HL-60 (cell line): Measurements from ENCODE around the gene LYG1.

ENCODE experiments used
- DNase-seq, 2 experiments: peaks; one replicate each; pipeline ENCODE4 v3.0.0-alpha.2; 2010 to 2020; ENCODE audit warnings: low read depth in 1 of 2, low spot score in 1 of 2
- H3K27ac ChIP-seq: fragments of 250-450 bp; sonication (Bioruptor Pico); replicated peaks from 2 replicates; pipeline ENCODE4 v1.5.1; 2020; ENCODE audit warnings: mild to moderate bottlenecking, moderate library complexity
- H3K27me3 ChIP-seq: fragments of 250-450 bp; sonication (Bioruptor Pico); 2 replicates; pipeline ENCODE4 v1.5.1; 2021; ENCODE audit warnings: mild to moderate bottlenecking, moderate library complexity; ENCODE audit not compliant: insufficient read depth, poor library complexity, severe bottlenecking
- H3K4me3 ChIP-seq: replicated peaks from 2 replicates; pipeline ENCODE4 v1.5.1; 2011; ENCODE audit warnings: mild to moderate bottlenecking, control low read depth, low read length; ENCODE audit not compliant: insufficient read depth
- CTCF ChIP-seq: IDR thresholded peaks from one replicate; pipeline ENCODE4 v1.5.1; 2011; ENCODE audit warnings: low read length, control low read depth, inconsistent platforms; ENCODE audit not compliant: insufficient read depth
- GABPA ChIP-seq: IDR thresholded peaks from 2 replicates; pipeline ENCODE4 v1.6.1; 2012; ENCODE audit warnings: low read depth
- POLR2AphosphoS5 ChIP-seq: IDR thresholded peaks from 2 replicates; pipeline ENCODE4 v1.6.1; 2012; ENCODE audit warnings: low read depth
- SPI1 ChIP-seq: IDR thresholded peaks from 2 replicates; pipeline ENCODE4 v1.6.1; 2012; ENCODE audit warnings: low read depth, mild to moderate bottlenecking, borderline replicate concordance
- TF ChIP-seq, protein P1 (sequence below): IDR thresholded peaks from 2 replicates; pipeline ENCODE4 v1.6.1; 2012; ENCODE audit warnings: low read depth; ENCODE audit not compliant: insufficient replicate concordance

Gene LYG1

DNA sequence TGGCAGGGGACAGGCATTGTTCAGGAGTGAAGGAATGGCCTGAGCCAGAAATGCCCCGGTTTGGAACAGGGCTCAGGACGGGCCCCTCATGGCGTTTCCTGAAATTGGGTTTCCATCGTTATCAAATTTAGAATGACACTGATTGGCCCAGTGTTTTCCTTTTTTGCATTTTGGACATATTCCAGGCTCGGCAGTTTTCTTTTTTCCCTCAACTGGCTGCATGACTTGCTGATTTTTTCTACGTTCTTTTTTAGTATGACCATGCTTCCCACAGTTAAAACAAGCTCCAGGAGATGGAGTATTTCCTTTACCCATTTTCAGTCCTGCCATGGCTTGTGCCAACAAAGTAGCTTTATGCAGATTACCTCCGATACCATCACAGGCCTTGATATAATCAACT lies 25.1 kb downstream of the LYG1 start:
- Histone ChIP-seq H3K27me3 (no peaks in the 10 kb centered on the region), H3K27ac (no peak overlapping the region), H3K4me3 (no peak overlapping the region)
- no peak for TF ChIP-seq POLR2AphosphoS5
- no peak for TF ChIP-seq GABPA
- TF ChIP-seq CTCF: no peak
- TF ChIP-seq, protein P1, sequence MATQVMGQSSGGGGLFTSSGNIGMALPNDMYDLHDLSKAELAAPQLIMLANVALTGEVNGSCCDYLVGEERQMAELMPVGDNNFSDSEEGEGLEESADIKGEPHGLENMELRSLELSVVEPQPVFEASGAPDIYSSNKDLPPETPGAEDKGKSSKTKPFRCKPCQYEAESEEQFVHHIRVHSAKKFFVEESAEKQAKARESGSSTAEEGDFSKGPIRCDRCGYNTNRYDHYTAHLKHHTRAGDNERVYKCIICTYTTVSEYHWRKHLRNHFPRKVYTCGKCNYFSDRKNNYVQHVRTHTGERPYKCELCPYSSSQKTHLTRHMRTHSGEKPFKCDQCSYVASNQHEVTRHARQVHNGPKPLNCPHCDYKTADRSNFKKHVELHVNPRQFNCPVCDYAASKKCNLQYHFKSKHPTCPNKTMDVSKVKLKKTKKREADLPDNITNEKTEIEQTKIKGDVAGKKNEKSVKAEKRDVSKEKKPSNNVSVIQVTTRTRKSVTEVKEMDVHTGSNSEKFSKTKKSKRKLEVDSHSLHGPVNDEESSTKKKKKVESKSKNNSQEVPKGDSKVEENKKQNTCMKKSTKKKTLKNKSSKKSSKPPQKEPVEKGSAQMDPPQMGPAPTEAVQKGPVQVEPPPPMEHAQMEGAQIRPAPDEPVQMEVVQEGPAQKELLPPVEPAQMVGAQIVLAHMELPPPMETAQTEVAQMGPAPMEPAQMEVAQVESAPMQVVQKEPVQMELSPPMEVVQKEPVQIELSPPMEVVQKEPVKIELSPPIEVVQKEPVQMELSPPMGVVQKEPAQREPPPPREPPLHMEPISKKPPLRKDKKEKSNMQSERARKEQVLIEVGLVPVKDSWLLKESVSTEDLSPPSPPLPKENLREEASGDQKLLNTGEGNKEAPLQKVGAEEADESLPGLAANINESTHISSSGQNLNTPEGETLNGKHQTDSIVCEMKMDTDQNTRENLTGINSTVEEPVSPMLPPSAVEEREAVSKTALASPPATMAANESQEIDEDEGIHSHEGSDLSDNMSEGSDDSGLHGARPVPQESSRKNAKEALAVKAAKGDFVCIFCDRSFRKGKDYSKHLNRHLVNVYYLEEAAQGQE: no peak
- no peak for TF ChIP-seq SPI1
- DNase-seq: no peak

DNA sequence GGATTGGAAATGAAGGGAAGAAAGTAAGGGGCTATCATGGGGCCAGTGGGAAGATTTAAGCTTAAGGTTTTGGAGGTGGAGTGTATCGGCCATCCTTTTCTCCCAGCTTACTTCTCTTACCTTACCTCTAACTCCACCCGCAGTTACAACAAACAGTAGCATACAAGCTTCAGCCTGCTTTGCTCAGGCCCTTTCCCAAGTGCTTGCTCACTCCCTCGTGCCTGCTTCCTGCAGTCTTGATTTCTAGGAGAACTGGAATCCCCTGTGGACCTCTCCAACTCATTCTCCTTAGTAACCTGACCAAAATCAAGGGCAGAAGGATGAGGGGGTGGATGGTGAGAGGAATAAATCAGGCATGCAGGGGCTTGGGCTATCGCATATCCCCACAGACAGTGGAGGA lies 39.8 kb downstream of the LYG1 start:
- no peak for DNase-seq
- Histone ChIP-seq H3K27ac (no peak overlapping the region), H3K4me3 (no peak overlapping the region), H3K27me3 (no peaks in the 10 kb centered on the region)
- TF ChIP-seq GABPA (no peak), POLR2AphosphoS5 (no peak), CTCF (no peak), SPI1 (no peak)
- TF ChIP-seq, protein P1: no peak

DNA sequence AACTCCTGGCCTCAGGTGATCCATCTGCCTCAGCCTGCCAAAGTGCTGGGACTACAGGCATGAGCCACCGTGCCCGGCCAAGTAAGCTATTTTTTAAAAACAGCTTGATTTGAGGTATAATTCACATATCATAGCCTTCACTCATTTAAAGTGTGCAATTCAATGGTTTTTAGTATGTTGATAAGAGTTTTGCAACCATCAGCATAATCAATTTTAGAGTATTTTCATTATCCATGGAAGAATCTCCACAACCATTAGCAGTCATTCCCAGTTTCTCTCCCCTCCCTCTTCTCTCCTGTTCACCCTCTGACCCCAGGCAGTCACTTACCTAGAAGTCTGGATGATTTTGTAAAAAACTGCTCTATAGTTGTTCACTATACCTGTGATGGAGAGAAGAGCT lies 40.8 kb downstream of the LYG1 start:
- DNase-seq: no peak
- Histone ChIP-seq H3K4me3 (no peak overlapping the region), H3K27ac (no peak overlapping the region), H3K27me3 (no peaks in the 10 kb centered on the region)
- TF ChIP-seq POLR2AphosphoS5 (no peak), CTCF (no peak), SPI1 (no peak), GABPA (no peak)
- TF ChIP-seq, protein P1: no peak
